Subcutaneous abdominal adipose tissue (tissue), 5 donors: Measurements from ENCODE around the gene COL18A1.
"Not testable (repeated sequence)": the region's sequence is repeated elsewhere in the genome, so short reads cannot be mapped to it uniquely, and the experiment has no call there.

Experiments
- H3K27ac ChIP-seq: one replicate; pipeline ENCODE4 v1.7.0; 2013; ENCODE audit warnings: low read depth, mild to moderate bottlenecking, inconsistent platforms, low read length, moderate library complexity
- H3K27me3 ChIP-seq, 5 donors: one replicate each; pipeline ENCODE4 v1.7.0; 2013; ENCODE audit warnings: low read length in 5 of 5, inconsistent platforms in 1 of 5; ENCODE audit not compliant: control insufficient read depth in 5 of 5, insufficient read depth in 4 of 5
- H3K36me3 ChIP-seq, 5 donors: one replicate each; pipeline ENCODE4 v1.7.0; 2013; ENCODE audit warnings: low read length in 5 of 5; ENCODE audit not compliant: control insufficient read depth in 5 of 5, insufficient read depth in 5 of 5
- H3K4me1 ChIP-seq, 5 donors: one replicate each; pipeline ENCODE4 v1.7.0; 2013; ENCODE audit warnings: low read length in 5 of 5, mild to moderate bottlenecking in 3 of 5, moderate library complexity in 1 of 5; ENCODE audit not compliant: control insufficient read depth in 5 of 5, insufficient read depth in 5 of 5
- H3K4me3 ChIP-seq, 5 donors: one replicate each; pipeline ENCODE4 v1.7.0; 2013; ENCODE audit warnings: low read length in 5 of 5, low read depth in 1 of 5
- H3K9ac ChIP-seq, 5 donors: one replicate each; pipeline ENCODE4 v1.7.0; 2013; ENCODE audit warnings: low read length in 5 of 5, mild to moderate bottlenecking in 4 of 5, moderate library complexity in 3 of 5
- H3K9me3 ChIP-seq, 5 donors: one replicate each; pipeline ENCODE4 v1.7.0; 2013; ENCODE audit warnings: low read length in 5 of 5; ENCODE audit not compliant: control insufficient read depth in 5 of 5
- donor health status: healthy.
- donor health status: healthy.
- donor health status: healthy.
- donor health status: healthy.
- donor health status: healthy.

COL18A1 gene

GRCh38 chr21:45502006-45502345, 97.0 kb downstream of the COL18A1 start:
- Histone ChIP-seq H3K4me1 (no peaks in the 10 kb centered on the region), H3K4me3 (no peak overlapping the region), H3K9ac (no peak overlapping the region), H3K27ac (no peak overlapping the region), H3K36me3 (peaks cover 0 to 39% (median 25%) of the 10 kb centered on the region in 5 donors), H3K27me3 (no peaks in the 10 kb centered on the region), H3K9me3 (peaks cover 0 to 3% (median 0%) of the 10 kb centered on the region in 5 donors)

GRCh38 chr21:45502600-45502999, 97.6 kb downstream of the COL18A1 start:
- Histone ChIP-seq H3K9me3 (peaks cover 0 to 3% (median 0%) of the 10 kb centered on the region in 5 donors), H3K27me3 (no peaks in the 10 kb centered on the region), H3K4me3 (no peak overlapping the region), H3K9ac (no peak overlapping the region), H3K36me3 (peaks cover 0 to 37% (median 19%) of the 10 kb centered on the region in 5 donors), H3K4me1 (no peaks in the 10 kb centered on the region), H3K27ac (no peak overlapping the region)

GRCh38 chr21:45503226-45503625, 98.3 kb downstream of the COL18A1 start:
- not testable (repeated sequence) for H3K4me1 ChIP-seq, H3K27me3 ChIP-seq, H3K9ac ChIP-seq, H3K27ac ChIP-seq, H3K9me3 ChIP-seq, H3K4me3 ChIP-seq
- H3K36me3 ChIP-seq = peaks cover 0 to 31% (median 18%) of the 10 kb centered on the region in 5 donors

- H3K27me3 ChIP-seq = no peaks in the 10 kb centered on the region
- no peaks in the 10 kb centered on the region for H3K4me1 ChIP-seq
- H3K36me3 ChIP-seq = peaks cover 0 to 22% (median 13%) of the 10 kb centered on the region in 5 donors
- no peak overlapping the region for H3K4me3 ChIP-seq
- no peak overlapping the region for H3K9ac ChIP-seq
- H3K9me3 ChIP-seq = peaks cover 0 to 3% (median 0%) of the 10 kb centered on the region in 5 donors
- no peak overlapping the region for H3K27ac ChIP-seq
These were observed 99.1 kb downstream of the COL18A1 start for GRCh38 chr21:45504021-45504515.

- Histone ChIP-seq H3K27ac (no peak overlapping the region), H3K36me3 (peaks cover 0 to 21% (median 8%) of the 10 kb centered on the region in 5 donors), H3K4me3 (no peak overlapping the region), H3K9ac (no peak overlapping the region), H3K27me3 (no peaks in the 10 kb centered on the region), H3K9me3 (peaks cover 0 to 3% (median 0%) of the 10 kb centered on the region in 5 donors), H3K4me1 (no peaks in the 10 kb centered on the region)
These were observed 99.8 kb downstream of the COL18A1 start for GRCh38 chr21:45504516-45505415.

GRCh38 chr21:45505416-45506021, 100.6 kb downstream of the COL18A1 start:
- Histone ChIP-seq H3K27me3 (no peaks in the 10 kb centered on the region), H3K4me1 (no peaks in the 10 kb centered on the region), H3K9ac (no peak overlapping the region), H3K9me3 (peaks cover 0 to 3% (median 0%) of the 10 kb centered on the region in 5 donors), H3K36me3 (peaks cover 0 to 23% (median 12%) of the 10 kb centered on the region in 5 donors), H3K27ac (no peak overlapping the region), H3K4me3 (no peak overlapping the region)

GRCh38 chr21:45506241-45506817, 101.4 kb downstream of the COL18A1 start:
- Histone ChIP-seq H3K27me3 (no peaks in the 10 kb centered on the region), H3K9ac (no peak overlapping the region), H3K9me3 (peaks cover 0 to 3% (median 0%) of the 10 kb centered on the region in 5 donors), H3K36me3 (peaks cover 0 to 30% (median 13%) of the 10 kb centered on the region in 5 donors), H3K4me1 (no peaks in the 10 kb centered on the region), H3K4me3 (no peak overlapping the region), H3K27ac (no peak overlapping the region)

- peaks cover 0 to 36% (median 19%) of the 10 kb centered on the region in 5 donors for H3K36me3 ChIP-seq
- H3K27ac ChIP-seq = no peak overlapping the region
- no peaks in the 10 kb centered on the region for H3K4me1 ChIP-seq
- no peaks in the 10 kb centered on the region for H3K27me3 ChIP-seq
- H3K4me3 ChIP-seq = no peak overlapping the region
- no peak overlapping the region for H3K9ac ChIP-seq
- H3K9me3 ChIP-seq = peaks cover 0 to 3% (median 0%) of the 10 kb centered on the region in 5 donors
These were observed 102.0 kb downstream of the COL18A1 start for GRCh38 chr21:45506836-45507522.

- Histone ChIP-seq H3K9ac (no peak overlapping the region), H3K27ac (no peak overlapping the region), H3K36me3 (peaks cover 0 to 41% (median 24%) of the 10 kb centered on the region in 5 donors)
These were observed 102.5 kb downstream of the COL18A1 start for GRCh38 chr21:45507523-45507875.

More at GRCh38 chr21:45507523-45507875, 102.5 kb downstream of the COL18A1 start:
- Histone ChIP-seq H3K4me1 (no peaks in the 10 kb centered on the region), H3K9me3 (peaks cover 0 to 3% (median 0%) of the 10 kb centered on the region in 5 donors), H3K27me3 (no peaks in the 10 kb centered on the region), H3K4me3 (no peak overlapping the region)
